GM10847 (cell line): Measurements from ENCODE around the gene RASAL3.

Experiments used
- POLR2A ChIP-seq: IDR thresholded peaks from 2 replicates; pipeline ENCODE4 v1.6.1; 2011; ENCODE audit not compliant: insufficient read length; ENCODE audit errors: extremely low read depth

RASAL3 gene

GRCh38 chr19:15476325-15476724, 12.0 kb upstream of the RASAL3 start:
- TF ChIP-seq POLR2A: no peak

GRCh38 chr19:15475611-15476010, 11.3 kb upstream of the RASAL3 start:
- no peak for TF ChIP-seq POLR2A

DNA sequence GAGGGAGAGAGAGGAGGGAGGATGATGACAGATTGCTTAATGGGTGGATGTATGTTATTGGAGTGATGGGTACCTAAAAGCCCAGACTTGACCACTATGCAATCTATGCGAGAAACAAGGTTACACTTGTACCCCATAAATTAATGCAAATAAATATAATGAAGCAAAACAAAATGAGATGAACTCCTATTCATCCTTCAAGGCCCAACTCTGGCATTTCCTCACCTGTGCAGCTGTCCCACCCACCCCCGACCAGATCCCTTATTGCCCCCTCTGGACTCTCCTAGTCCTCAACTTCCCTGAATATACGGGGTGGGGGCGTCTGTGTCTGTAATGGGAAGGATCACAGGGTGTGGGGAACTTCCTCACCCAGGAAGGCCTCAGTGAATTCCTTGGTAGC, 10.8 kb upstream of the RASAL3 start:
- no peak for TF ChIP-seq POLR2A

DNA sequence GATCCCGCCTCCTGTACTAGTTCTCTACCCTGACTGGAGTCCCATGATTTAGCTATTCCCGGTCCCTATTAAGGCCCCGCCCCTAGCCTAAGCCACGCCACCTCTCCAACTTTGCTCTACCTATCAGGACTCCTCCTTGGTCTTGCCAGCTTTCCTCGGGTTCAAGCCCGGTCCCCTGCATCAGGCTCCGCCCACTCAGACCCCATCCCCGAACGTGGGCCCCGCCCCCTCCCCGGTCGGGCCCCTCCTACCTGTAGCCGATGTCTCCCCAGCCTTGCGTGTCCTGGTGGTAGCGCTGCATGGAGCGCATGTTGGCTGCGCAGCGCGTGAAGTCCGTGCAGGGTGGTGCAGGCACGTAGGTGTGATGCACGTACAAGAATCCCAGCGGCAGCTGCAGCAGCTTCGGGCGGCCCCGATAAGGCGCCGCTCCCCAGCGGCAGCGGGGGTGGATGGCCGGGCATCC, 7.3 kb upstream of the RASAL3 start:
- no peak for TF ChIP-seq POLR2A

- no peak for TF ChIP-seq POLR2A
Measured at GRCh38 chr19:15469513-15470297, 5.4 kb upstream of the RASAL3 start.

- TF ChIP-seq POLR2A: no peak
Measured at GRCh38 chr19:15468675-15469512, 4.5 kb upstream of the RASAL3 start.

DNA sequence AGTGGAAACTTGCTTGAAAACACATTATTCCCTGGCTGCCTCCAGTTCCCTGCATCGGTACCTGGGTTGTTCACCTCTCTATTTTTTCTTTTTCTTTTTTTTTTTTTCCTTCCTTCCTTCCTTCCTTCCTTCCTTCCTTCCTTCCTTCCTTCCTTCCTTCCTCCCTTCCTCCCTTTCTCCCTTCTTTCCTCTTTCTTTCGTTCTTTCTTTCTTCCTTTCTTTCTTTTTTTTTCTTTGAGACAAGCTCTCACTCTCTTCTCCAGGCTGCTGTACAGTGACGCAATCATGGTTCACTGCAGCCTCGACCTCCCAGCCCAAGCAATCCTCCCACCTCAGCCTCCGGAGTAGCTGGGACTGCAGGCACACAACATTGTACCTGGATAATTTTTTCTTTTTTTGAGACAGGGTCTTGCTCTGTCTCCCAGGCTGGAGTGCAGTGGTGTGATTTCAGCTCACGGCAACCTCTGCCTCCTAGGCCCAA, 3.4 kb upstream of the RASAL3 start:
- TF ChIP-seq POLR2A: no peak

- TF ChIP-seq POLR2A: no peak
Measured at GRCh38 chr19:15466851-15467733, 2.7 kb upstream of the RASAL3 start.

GRCh38 chr19:15463861-15464371, 428 bp downstream of the RASAL3 start:
- peak; percentile 28 for TF ChIP-seq POLR2A

DNA sequence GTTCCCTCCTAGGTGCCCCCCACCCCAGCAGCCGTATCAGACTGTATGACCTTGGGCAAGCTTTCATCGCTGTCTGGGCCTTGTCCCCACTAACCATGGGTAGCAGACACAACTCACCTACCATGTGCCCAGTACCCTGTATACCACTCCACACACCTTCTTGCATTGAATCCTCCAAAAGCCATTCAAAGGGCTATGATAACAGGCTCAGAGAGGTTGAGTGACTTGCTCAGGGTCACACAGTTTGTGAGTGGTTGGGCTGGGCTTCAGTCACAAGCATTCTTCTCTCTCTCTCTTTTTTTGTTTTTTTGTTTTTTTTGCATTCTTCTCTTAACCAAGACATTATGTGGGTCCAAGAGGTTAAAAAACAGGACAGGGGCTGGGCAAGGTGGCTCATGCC, 2.6 kb downstream of the RASAL3 start:
- TF ChIP-seq POLR2A: no peak

DNA sequence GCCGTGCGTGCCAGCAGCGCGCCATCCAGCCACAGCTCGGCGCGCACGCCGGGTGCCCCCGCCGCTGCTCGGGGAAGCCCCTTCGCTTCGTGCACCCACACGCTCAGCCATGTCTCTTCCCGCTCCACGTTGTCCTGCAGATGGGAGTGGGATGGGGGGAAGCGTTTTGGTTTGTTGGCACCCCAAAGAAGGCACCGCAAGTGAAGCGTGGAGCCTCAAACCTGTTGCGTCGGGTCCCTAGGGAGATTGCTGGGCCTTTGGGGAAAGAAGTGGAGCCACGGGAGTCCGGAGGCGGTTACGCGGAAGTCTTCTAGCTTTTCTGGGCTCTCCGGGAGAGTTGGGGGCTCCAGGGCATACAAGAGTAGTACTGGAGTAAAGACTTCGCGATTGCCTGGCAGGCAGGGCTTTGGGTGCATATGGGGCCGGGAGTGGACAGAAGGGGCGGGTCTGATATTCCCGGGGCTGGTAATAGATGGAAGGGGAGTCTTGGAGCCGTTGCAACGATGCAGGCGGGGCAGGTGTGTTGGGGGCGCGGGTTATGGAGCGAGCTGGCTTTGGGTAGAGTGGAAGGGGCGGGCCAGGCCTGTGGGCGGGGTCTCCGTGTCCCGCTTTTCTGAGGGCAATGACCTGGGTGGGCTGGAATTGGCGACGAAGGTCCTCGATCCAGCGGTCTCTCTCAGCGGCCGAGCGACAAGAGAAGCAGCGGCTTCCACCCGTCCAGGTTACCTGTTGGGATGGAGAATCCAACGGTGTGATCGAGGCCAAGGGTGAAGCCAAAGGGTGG, 6.5 kb downstream of the RASAL3 start:
- no peak for TF ChIP-seq POLR2A

GRCh38 chr19:15456871-15457700, 7.3 kb downstream of the RASAL3 start:
- no peak for TF ChIP-seq POLR2A

GRCh38 chr19:15456441-15456840, 7.9 kb downstream of the RASAL3 start:
- no peak for TF ChIP-seq POLR2A
